ENCODE data around the gene HOXD11. TPM values are rescaled to one million over a fixed set of nuclear protein-coding genes. Genes with fewer than 3 reads are reported as not detected.

HOXD11 gene
- total and polyA plus RNA-seq, 9 of the 15 experiments (the other 6 are each of a cell fraction or from before 2014, with no cell fraction given): not detected

DNA sequence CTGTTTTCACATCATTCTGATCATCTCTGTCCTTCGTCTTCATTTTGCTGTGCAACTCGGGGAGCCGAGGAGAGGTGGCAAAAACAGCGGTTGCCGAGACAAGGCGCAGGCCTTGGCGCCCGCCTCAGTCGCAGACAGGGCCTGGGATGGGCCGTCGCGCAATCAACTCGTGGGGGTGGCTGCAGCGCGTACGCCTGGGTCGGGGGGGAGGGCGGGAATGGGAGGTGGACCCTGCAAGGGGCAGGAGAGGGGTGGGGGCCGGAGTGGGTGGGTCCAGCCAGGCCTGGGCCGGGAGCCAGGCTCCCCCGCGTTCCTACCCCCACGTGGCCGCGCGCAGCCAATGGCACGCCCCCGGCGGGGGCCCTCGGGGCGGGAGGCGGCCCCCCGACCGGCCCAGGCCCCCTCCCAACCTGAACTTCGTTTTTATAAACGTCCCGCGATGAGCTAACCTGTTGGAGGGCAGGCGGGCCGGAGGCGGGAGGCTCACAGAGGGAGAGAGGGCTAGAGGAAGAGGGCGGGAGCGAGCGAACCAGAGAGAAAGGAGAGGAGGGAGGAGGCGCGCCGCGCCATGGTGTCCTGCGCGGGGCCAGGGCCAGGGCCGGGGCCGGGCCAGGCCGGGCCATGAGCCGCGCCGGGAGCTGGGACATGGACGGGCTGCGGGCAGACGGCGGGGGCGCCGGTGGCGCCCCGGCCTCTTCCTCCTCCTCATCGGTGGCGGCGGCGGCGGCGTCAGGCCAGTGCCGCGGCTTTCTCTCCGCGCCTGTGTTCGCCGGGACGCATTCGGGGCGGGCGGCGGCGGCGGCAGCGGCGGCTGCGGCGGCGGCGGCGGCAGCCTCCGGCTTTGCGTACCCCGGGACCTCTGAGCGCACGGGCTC lies 14.6 kb upstream of the HOXD11 start, which contains the start of gene HOXD13 (continued):
- TF ChIP-seq, protein P1, sequence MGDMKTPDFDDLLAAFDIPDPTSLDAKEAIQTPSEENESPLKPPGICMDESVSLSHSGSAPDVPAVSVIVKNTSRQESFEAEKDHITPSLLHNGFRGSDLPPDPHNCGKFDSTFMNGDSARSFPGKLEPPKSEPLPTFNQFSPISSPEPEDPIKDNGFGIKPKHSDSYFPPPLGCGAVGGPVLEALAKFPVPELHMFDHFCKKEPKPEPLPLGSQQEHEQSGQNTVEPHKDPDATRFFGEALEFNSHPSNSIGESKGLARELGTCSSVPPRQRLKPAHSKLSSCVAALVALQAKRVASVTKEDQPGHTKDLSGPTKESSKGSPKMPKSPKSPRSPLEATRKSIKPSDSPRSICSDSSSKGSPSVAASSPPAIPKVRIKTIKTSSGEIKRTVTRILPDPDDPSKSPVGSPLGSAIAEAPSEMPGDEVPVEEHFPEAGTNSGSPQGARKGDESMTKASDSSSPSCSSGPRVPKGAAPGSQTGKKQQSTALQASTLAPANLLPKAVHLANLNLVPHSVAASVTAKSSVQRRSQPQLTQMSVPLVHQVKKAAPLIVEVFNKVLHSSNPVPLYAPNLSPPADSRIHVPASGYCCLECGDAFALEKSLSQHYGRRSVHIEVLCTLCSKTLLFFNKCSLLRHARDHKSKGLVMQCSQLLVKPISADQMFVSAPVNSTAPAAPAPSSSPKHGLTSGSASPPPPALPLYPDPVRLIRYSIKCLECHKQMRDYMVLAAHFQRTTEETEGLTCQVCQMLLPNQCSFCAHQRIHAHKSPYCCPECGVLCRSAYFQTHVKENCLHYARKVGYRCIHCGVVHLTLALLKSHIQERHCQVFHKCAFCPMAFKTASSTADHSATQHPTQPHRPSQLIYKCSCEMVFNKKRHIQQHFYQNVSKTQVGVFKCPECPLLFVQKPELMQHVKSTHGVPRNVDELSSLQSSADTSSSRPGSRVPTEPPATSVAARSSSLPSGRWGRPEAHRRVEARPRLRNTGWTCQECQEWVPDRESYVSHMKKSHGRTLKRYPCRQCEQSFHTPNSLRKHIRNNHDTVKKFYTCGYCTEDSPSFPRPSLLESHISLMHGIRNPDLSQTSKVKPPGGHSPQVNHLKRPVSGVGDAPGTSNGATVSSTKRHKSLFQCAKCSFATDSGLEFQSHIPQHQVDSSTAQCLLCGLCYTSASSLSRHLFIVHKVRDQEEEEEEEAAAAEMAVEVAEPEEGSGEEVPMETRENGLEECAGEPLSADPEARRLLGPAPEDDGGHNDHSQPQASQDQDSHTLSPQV (IDR thresholded peaks at IDR 0.05): no peak
- TF ChIP-seq KAT2B (IDR thresholded peaks at IDR 0.05; ENCODE audit: low read depth, low read length) (no peak), ZNF174 (CRISPR knock-in tag; IDR thresholded peaks at IDR 0.05) (no peak), RFX5 (IDR thresholded peaks at IDR 0.05; ENCODE audit: low read depth, low read length) (no peak)
- TF ChIP-seq, protein P2, sequence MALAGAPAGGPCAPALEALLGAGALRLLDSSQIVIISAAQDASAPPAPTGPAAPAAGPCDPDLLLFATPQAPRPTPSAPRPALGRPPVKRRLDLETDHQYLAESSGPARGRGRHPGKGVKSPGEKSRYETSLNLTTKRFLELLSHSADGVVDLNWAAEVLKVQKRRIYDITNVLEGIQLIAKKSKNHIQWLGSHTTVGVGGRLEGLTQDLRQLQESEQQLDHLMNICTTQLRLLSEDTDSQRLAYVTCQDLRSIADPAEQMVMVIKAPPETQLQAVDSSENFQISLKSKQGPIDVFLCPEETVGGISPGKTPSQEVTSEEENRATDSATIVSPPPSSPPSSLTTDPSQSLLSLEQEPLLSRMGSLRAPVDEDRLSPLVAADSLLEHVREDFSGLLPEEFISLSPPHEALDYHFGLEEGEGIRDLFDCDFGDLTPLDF (CRISPR knock-in tag; IDR thresholded peaks at IDR 0.05): no peak
- TF ChIP-seq, protein P3, sequence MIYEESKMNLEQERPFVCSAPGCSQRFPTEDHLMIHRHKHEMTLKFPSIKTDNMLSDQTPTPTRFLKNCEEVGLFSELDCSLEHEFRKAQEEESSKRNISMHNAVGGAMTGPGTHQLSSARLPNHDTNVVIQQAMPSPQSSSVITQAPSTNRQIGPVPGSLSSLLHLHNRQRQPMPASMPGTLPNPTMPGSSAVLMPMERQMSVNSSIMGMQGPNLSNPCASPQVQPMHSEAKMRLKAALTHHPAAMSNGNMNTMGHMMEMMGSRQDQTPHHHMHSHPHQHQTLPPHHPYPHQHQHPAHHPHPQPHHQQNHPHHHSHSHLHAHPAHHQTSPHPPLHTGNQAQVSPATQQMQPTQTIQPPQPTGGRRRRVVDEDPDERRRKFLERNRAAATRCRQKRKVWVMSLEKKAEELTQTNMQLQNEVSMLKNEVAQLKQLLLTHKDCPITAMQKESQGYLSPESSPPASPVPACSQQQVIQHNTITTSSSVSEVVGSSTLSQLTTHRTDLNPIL (CRISPR knock-in tag; IDR thresholded peaks at IDR 0.05): no peak

Data from K562 (cell line).